Heart left ventricle (tissue), 16 donors: ENCODE measurements around the gene CDK5RAP2. TPM values are rescaled to one million over a fixed set of nuclear protein-coding genes. Genes with fewer than 3 reads are reported as not detected.

Source experiments
- ATAC-seq, 4 donors: fragments of 200-7000 bp; cut with Tn5 transposase; one replicate each; pipeline ENCODE4 v1.9.1; 2020 to 2022; ENCODE audit warnings: moderate library complexity in 4 of 4, mild to moderate bottlenecking in 3 of 4, moderate number of reproducible peaks in 1 of 4
- DNase-seq, 5 donors: peaks; one replicate each; pipeline ENCODE4 v3.0.0-alpha.2; 2020
- H3K27ac ChIP-seq, 12 donors: fragments of 200-600 bp; sonication (generic) in 4 of 12; one replicate each; pipeline versions ENCODE4 v1.5.0 to v1.8.0; 2016 to 2022; ENCODE audit warnings: mild to moderate bottlenecking in 2 of 12
- H3K27me3 ChIP-seq, 9 donors: fragments of 200-600 bp; sonication (generic) in 2 of 9; one replicate each; pipeline versions ENCODE4 v1.5.1 to v1.8.0; 2016 to 2022; ENCODE audit warnings: mild to moderate bottlenecking in 3 of 9
- H3K36me3 ChIP-seq, 9 donors: fragments of 200-600 bp; sonication (generic) in 2 of 9; one replicate each; pipeline versions ENCODE4 v1.5.0 to v1.8.0; 2018 to 2022; ENCODE audit warnings: mild to moderate bottlenecking in 2 of 9
- H3K4me1 ChIP-seq, 12 donors: fragments of 200-600 bp; sonication (generic) in 4 of 12; one replicate each; pipeline versions ENCODE4 v1.5.0 to v1.8.0; 2016 to 2022; ENCODE audit warnings: mild to moderate bottlenecking in 3 of 12
- H3K4me3 ChIP-seq, 12 donors: fragments of 200-600 bp; sonication (generic) in 4 of 12; one replicate each; pipeline versions ENCODE4 v1.5.0 to v1.8.0; 2017 to 2022; ENCODE audit warnings: mild to moderate bottlenecking in 9 of 12, moderate library complexity in 4 of 12
- H3K9me3 ChIP-seq, 12 donors: fragments of 200-600 bp; sonication (generic) in 4 of 12; one replicate each; pipeline versions ENCODE4 v1.5.0 to v1.8.0; 2016 to 2022; ENCODE audit warnings: mild to moderate bottlenecking in 1 of 12
- POLR2A ChIP-seq, 2 donors: fragments of 450-650 bp; IDR thresholded peaks; one replicate each; pipeline ENCODE4 v1.6.1; 2017; ENCODE audit warnings: antibody characterized with exemption in 2 of 2, mild to moderate bottlenecking in 2 of 2, moderate library complexity in 2 of 2
- WGBS, 4 donors: extraction: QIAGEN DNeasy Blood & Tissue Kit in 2 of 4; methylation state at CpG; one replicate each; pipeline versions ENCODE4 v1.1.5 to v1.1.7; 2013 to 2018; 5-methylcytosine and 5-hydroxymethylcytosine counted together
- intact Hi-C, 10 donors: fragments of 100-400 bp; cut with DNase I; formaldehyde crosslinking; loops; one replicate each; pipeline versions ENCODE4 v1.11.1 to v1.14.2; 2022
- polyA plus RNA-seq, 2 donors: library from polyadenylated mRNA; stranded (reverse); fragments of 200-250 nt; gene quantifications; one replicate each; pipeline ENCODE4 v1.2.3, GENCODE V29; 2013
- total RNA-seq, 9 donors: library from RNA; depleted of rRNA in 2 of 9; stranded (reverse); fragments of >200 nt in 2 of 9; fragmentation: NEBNext Ultra II Directional in 3 of 9; extraction: Animal tissue kit (Norgen Biotek cat#: 25700) in 3 of 9; gene quantifications; one replicate each; pipeline versions ENCODE4 v1.1.0 to v1.2.4, GENCODE V29; 2016 to 2023
- donor health status: ischemic (EF 13 %, LVEDD 7.1; RV severe dilation, severe dysfunction).
- donor health status: healthy with polysubstance abuse.
- donor health status: DM: no; HTN: yes; CAD: no.
- donor health status: DM: no; HTN: no; CAD: no.
- donor health status: ischemic (EF 25% LVEDD 6.9; RV normal size, moderate dysfunction).
- donor health status: ischemic (EF 25% LVEDD 5.7; RV mildly dilated, moderate dysfunction).
- donor health status: healthy.
- donor health status: DM: yes; HTN: yes; CAD: no.
- donor health status: ischemic (EF 35%, LVEDD 5.7; RV mildly dilated, moderate dysfunction).
- donor health status: nonischemic (EF 11% LVEDD 7.7; RV severe dilation, severe dysfunction).
- donor health status: DM: yes; HTN: yes; CAD: no.
- donor health status: PGD.
- donor health status: ischemic (EF 29% LVEDD 5.4; RV normal size, mild dysfunction).
- donor health status: nonischemic (EF 23%, LVEDD 6.1; RV moderate dilation, normal function).

CDK5RAP2 gene
- total and polyA plus RNA-seq, 11 donors: 26.1 to 114 (median 53.1) TPM

DNA sequence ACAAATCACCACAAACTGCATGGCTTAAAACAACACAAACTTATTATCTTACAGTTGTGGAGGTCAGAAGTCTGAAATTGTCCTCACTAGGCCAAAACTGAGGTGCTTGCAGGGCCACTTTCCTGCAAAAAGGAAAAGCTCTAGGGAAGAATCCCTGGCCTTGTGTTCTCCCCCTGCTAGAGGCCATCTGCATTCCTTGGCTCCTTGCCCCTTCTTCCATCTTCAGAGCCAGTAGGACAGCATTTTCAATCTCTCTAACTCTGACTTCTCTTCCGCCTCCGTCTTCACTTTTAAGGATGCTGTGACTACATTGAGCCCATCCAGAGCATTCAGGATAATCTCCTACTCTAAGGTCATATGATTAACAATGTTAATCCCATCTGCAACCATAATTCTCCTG, 236.6 kb downstream of the CDK5RAP2 start:
- no peaks in the 10 kb centered on the region for H3K27me3 ChIP-seq
- H3K27ac ChIP-seq: no peak overlapping the region
- no peak for ATAC-seq
- no peak overlapping the region for H3K4me3 ChIP-seq
- H3K36me3 ChIP-seq: no peaks in the 10 kb centered on the region
- H3K9me3 ChIP-seq: no peaks in the 10 kb centered on the region
- TF ChIP-seq POLR2A (IDR thresholded peaks at IDR 0.05): no peak
- no peak for DNase-seq
- no peaks in the 10 kb centered on the region for H3K4me1 ChIP-seq
- 80 to 91% (median 85%) methylated on average over 2 of the region's 2 CpGs for WGBS, 4 donors
- intact Hi-C loops: loop anchor here in 5 of 10 donors (10.0 kb wide), 3 partner anchors 379 to 969 kb away; no protein-coding TSS in a partner anchor

Other genes starting within 250 kb of the CDK5RAP2 start
- gene MEGF9, start 134.3 kb upstream of the CDK5RAP2 start, total RNA-seq: 10 to 100 TPM in 6 of 9 donors, 1 to 10 TPM in 3; 5.0 to 46.0 (median 13.3) TPM
- 1 to 10 TPM; 2.2 to 5.2 TPM for gene MEGF9, start 134.3 kb upstream of the CDK5RAP2 start, polyA plus RNA-seq
- 10 to 100 TPM; 27.0 to 58.7 (median 42.0) TPM for gene FBXW2, start 213.2 kb upstream of the CDK5RAP2 start, total RNA-seq
- gene FBXW2, start 213.2 kb upstream of the CDK5RAP2 start, polyA plus RNA-seq: 10 to 100 TPM in 1 of 2 donors, 1 to 10 TPM in 1; 7.9 to 24.5 TPM